GM23338 (cell line): ENCODE measurements around the gene CENPN. TPM values are rescaled to one million over a fixed set of nuclear protein-coding genes. Genes with fewer than 3 reads are reported as not detected.

Experiments used
- ATAC-seq: fragments of 200-7000 bp; cut with Tn5 transposase; 3 replicates; pipeline ENCODE4 v1.9.1; 2020
- DNase-seq: peaks from one replicate; pipeline ENCODE4 v3.0.0-alpha.2; 2015; ENCODE audit warnings: low spot score
- H2AFZ ChIP-seq: fragments of 200-600 bp; sonication (generic); 2 replicates; pipeline ENCODE4 v1.8.0; 2016; ENCODE audit warnings: antibody characterized with exemption, mild to moderate bottlenecking, moderate library complexity
- H3F3A ChIP-seq: fragments of 200-600 bp; sonication (generic); replicated peaks from 2 replicates; pipeline ENCODE4 v1.8.0; 2017; ENCODE audit warnings: antibody characterized with exemption, mixed run types, low read depth
- H3K27ac ChIP-seq: fragments of 200-600 bp; sonication (generic); 2 replicates; pipeline ENCODE4 v1.6.1; 2016; ENCODE audit warnings: low read depth
- H3K27me3 ChIP-seq: fragments of 200-600 bp; sonication (generic); 2 replicates; pipeline ENCODE4 v1.8.0; 2016; ENCODE audit warnings: mild to moderate bottlenecking, mixed run types, moderate library complexity; ENCODE audit not compliant: insufficient read depth
- H3K36me3 ChIP-seq: fragments of 200-600 bp; sonication (generic); 2 replicates; pipeline ENCODE4 v1.8.0; 2016; ENCODE audit warnings: mild to moderate bottlenecking; ENCODE audit not compliant: insufficient read depth
- H3K4me1 ChIP-seq: fragments of 200-600 bp; sonication (generic); 2 replicates; pipeline ENCODE4 v1.8.0; 2016; ENCODE audit warnings: mild to moderate bottlenecking, moderate library complexity; ENCODE audit not compliant: insufficient read depth
- H3K4me2 ChIP-seq: fragments of 200-600 bp; sonication (generic); 2 replicates; pipeline ENCODE4 v1.7.1; 2017; ENCODE audit warnings: mixed run types
- H3K4me3 ChIP-seq: fragments of 200-600 bp; sonication (generic); 2 replicates; pipeline ENCODE4 v1.6.1; 2016; ENCODE audit warnings: mixed run types
- H3K79me2 ChIP-seq: fragments of 200-600 bp; sonication (generic); replicated peaks from 2 replicates; pipeline ENCODE4 v1.8.0; 2017; ENCODE audit warnings: mild to moderate bottlenecking; ENCODE audit not compliant: insufficient read depth
- H3K9me2 ChIP-seq: fragments of 200-600 bp; sonication (generic); 2 replicates; pipeline ENCODE4 v1.8.0; 2017; ENCODE audit not compliant: insufficient read depth
- H4K20me1 ChIP-seq: fragments of 200-600 bp; sonication (generic); replicated peaks from 2 replicates; pipeline ENCODE4 v1.8.0; 2017; ENCODE audit warnings: mild to moderate bottlenecking; ENCODE audit not compliant: insufficient read depth
- H3K27ac Mint-ChIP-seq: 2 replicates; pipeline ENCODE4 v1.8.0; 2020; ENCODE audit warnings: inconsistent platforms, mild to moderate bottlenecking, moderate library complexity, mixed read lengths
- H3K27me3 Mint-ChIP-seq: 3 replicates; pipeline ENCODE4 v1.8.0; 2022; ENCODE audit warnings: low read depth, mild to moderate bottlenecking, moderate library complexity, mixed read lengths, inconsistent platforms; ENCODE audit not compliant: insufficient read depth, poor library complexity
- H3K36me3 Mint-ChIP-seq: 3 replicates; pipeline ENCODE4 v1.8.0; 2021; ENCODE audit warnings: low read depth, mild to moderate bottlenecking, inconsistent platforms, moderate library complexity, mixed read lengths
- H3K4me1 Mint-ChIP-seq: 3 replicates; pipeline ENCODE4 v1.8.0; 2020; ENCODE audit warnings: mild to moderate bottlenecking, inconsistent platforms, mixed read lengths
- H3K4me3 Mint-ChIP-seq: 3 replicates; pipeline ENCODE4 v1.8.0; 2021; ENCODE audit warnings: moderate library complexity, mild to moderate bottlenecking, inconsistent platforms, mixed read lengths
- H3K9me3 Mint-ChIP-seq: 3 replicates; pipeline ENCODE4 v1.8.0; 2020; ENCODE audit warnings: moderate library complexity, mild to moderate bottlenecking, inconsistent platforms, mixed read lengths
- CREB1 ChIP-seq: fragments of 250-450 bp; sonication (Bioruptor Pico); IDR thresholded peaks from 2 replicates; pipeline ENCODE4 v1.5.0; 2020; ENCODE audit warnings: low read depth, mild to moderate bottlenecking, moderate library complexity
- CTCF ChIP-seq, 2 experiments: fragments of 200-600 bp in 1 of 2; sonication (generic) in 1 of 2; conservative IDR thresholded peaks; 2 replicates each; pipeline versions ENCODE4 v1.5.1 to v1.6.1; 2016 to 2017; ENCODE audit warnings: antibody characterized with exemption in 2 of 2, low read depth in 2 of 2, mild to moderate bottlenecking in 2 of 2, moderate library complexity in 1 of 2
- ETS1 ChIP-seq: IDR thresholded peaks from 2 replicates; pipeline ENCODE4 v1.6.1; 2016; ENCODE audit warnings: antibody characterized with exemption
- EZH2 ChIP-seq: fragments of 200-600 bp; sonication (generic); IDR thresholded peaks from one replicate; pipeline ENCODE4 v1.8.0; 2017; ENCODE audit warnings: antibody characterized with exemption, mild to moderate bottlenecking, low read depth; ENCODE audit not compliant: unreplicated experiment
- NANOG ChIP-seq: IDR thresholded peaks from 2 replicates; pipeline ENCODE4 v1.6.1; 2016; ENCODE audit warnings: antibody characterized with exemption, borderline replicate concordance
- POLR2AphosphoS5 ChIP-seq: IDR thresholded peaks from 2 replicates; pipeline ENCODE4 v1.6.1; 2016; ENCODE audit warnings: antibody characterized with exemption, low read depth
- STAT1 ChIP-seq: IDR thresholded peaks from one replicate; pipeline ENCODE4 v1.6.1; 2016; ENCODE audit warnings: antibody characterized with exemption; ENCODE audit not compliant: unreplicated experiment
- ZNF114 ChIP-seq: fragments of 250-450 bp; sonication (Bioruptor Pico); IDR thresholded peaks from 2 replicates; pipeline ENCODE4 v1.5.0; 2020; ENCODE audit warnings: mild to moderate bottlenecking, moderate library complexity
- ZNF462 ChIP-seq: fragments of 250-450 bp; sonication (Bioruptor Pico); IDR thresholded peaks from 2 replicates; pipeline ENCODE4 v1.5.0; 2020; ENCODE audit warnings: mild to moderate bottlenecking, moderate library complexity
- polyA plus RNA-seq: library from polyadenylated mRNA; unstranded; fragments of >200 nt; fragmentation: Nextera tagmentation; extraction: Ambion mirVana; gene quantifications from 2 replicates; pipeline ENCODE4 v1.2.1, GENCODE V29; 2016
- total RNA-seq: library from RNA; depleted of rRNA; stranded (reverse); fragments of >200 nt; shearing (Covaris generic); gene quantifications from 2 replicates; pipeline ENCODE4 v1.2.3, GENCODE V29; 2014

CENPN gene
- total and polyA plus RNA-seq, 2 experiments from 2014 or later: 43.6 to 80.8 TPM

GRCh38 chr16:81004646-81005353 lies 2.2 kb upstream of the CENPN start:
- no peaks in the 10 kb centered on the region for H3K27me3 ChIP-seq
- H3K79me2 ChIP-seq: peaks cover 88% of the 10 kb centered on the region
- H2AFZ ChIP-seq: no peak overlapping the region
- H3K36me3 ChIP-seq: no peaks in the 10 kb centered on the region
- Mint-ChIP-seq H3K9me3 (no peaks in the 10 kb centered on the region), H3K4me1 (peaks cover 22% of the 10 kb centered on the region), H3K27me3 (peaks cover 8% of the 10 kb centered on the region), H3K4me3 (peak overlapping the region; percentile 58), H3K36me3 (peaks cover 3% of the 10 kb centered on the region; the same call in 1 of the 3 replicates), H3K27ac (no peak overlapping the region)
- TF ChIP-seq CTCF (conservative IDR thresholded peaks at IDR 0.05; ENCODE audit: low read depth in 2 of 2): peak; percentile 47 to 79
- TF ChIP-seq NANOG: no peak
- no peak for TF ChIP-seq POLR2AphosphoS5
- no peak overlapping the region for H3K4me3 ChIP-seq
- peak; percentile 82 for DNase-seq
- H4K20me1 ChIP-seq: peaks cover 13% of the 10 kb centered on the region; the same call in 1 of the 2 replicates
- no peaks in the 10 kb centered on the region for H3K9me2 ChIP-seq
- ATAC-seq: no peak
- H3F3A ChIP-seq: no peaks in the 10 kb centered on the region
- H3K27ac ChIP-seq: no peak overlapping the region
- peak overlapping the region; percentile 47; the same call in 1 of the 2 replicates for H3K4me2 ChIP-seq
- H3K4me1 ChIP-seq: peaks cover 7% of the 10 kb centered on the region

- H3K4me3 ChIP-seq: peak overlapping the region; percentile 91
- peaks cover 88% of the 10 kb centered on the region for H3K79me2 ChIP-seq
- H3K27me3 ChIP-seq: no peaks in the 10 kb centered on the region
- Mint-ChIP-seq H3K4me3 (peak overlapping the region; percentile 98), H3K27me3 (peaks cover 7% of the 10 kb centered on the region), H3K27ac (peak overlapping the region; percentile 42), H3K4me1 (peaks cover 22% of the 10 kb centered on the region), H3K36me3 (peaks cover 4% of the 10 kb centered on the region; the same call in 1 of the 3 replicates), H3K9me3 (no peaks in the 10 kb centered on the region)
- no peaks in the 10 kb centered on the region for H3K36me3 ChIP-seq
- H3K9me2 ChIP-seq: no peaks in the 10 kb centered on the region
- H3K4me1 ChIP-seq: peaks cover 7% of the 10 kb centered on the region
- peak overlapping the region; percentile 89 for H3K4me2 ChIP-seq
- H3K27ac ChIP-seq: no peak overlapping the region
- H3F3A ChIP-seq: no peaks in the 10 kb centered on the region
- DNase-seq (peak; percentile 30), ATAC-seq (no peak)
- no peak overlapping the region for H2AFZ ChIP-seq
- H4K20me1 ChIP-seq: peaks cover 10% of the 10 kb centered on the region; the same call in 1 of the 2 replicates
- TF ChIP-seq NANOG (no peak), EZH2 (no peak), ZNF462 (CRISPR knock-in tag) (no peak), POLR2AphosphoS5 (no peak), ZNF114 (no peak), ETS1 (no peak), CREB1 (no peak), STAT1 (no peak)
Measured at GRCh38 chr16:81005610-81006161, 1.3 kb upstream of the CENPN start.
